Kidney glomerular epithelial cell (primary cell): ENCODE data around the gene RANGRF.

Experiments used
- DNase-seq: peaks from one replicate; lab custom pipeline; 2025; lab: John Stamatoyannopoulos, UW

Gene RANGRF

DNA sequence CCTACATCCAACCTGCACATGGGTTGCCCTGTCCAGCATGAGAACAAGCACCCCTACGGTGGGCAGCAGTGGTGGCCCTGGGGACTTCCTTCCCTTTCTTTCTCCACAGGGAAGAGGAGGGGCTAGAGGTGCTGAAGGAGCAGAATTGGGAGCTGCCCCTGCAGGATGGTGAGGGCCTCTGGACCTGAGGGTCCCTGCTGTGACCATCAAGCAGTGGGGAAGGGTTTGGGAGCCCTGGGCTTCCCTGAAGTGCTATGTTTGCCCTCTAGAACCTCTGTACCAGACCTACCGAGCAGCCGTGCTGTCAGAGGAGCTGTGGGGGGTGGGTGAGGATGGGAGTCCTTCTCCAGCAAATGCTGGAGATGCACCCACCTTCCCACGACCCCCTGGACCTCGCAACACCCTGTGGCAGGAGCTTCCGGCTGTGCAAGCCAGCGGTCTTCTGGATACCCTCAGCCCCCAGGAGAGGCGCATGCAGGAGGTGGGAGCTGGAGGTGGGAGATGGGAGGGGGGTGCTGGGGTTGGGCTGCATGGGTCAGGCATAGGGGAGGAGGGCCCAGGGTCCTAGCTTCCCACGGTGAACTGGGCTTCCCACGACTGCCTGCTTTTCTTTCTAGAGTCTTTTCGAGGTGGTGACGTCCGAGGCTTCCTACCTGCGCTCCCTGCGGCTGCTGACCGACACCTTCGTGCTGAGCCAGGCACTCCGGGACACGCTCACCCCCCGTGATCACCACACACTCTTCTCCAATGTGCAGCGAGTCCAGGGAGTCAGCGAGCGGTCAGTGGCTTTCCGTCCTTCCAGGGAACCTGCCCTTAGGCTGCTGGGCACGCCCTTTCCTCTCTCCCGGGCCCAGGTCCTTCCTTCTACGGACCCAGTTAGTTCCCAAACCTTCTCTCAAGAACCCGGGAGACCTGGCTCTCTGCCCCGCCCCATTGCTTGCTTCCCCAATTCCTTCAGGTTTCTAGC lies 26.6 kb downstream of the RANGRF start:
- no peak for DNase-seq

DNA sequence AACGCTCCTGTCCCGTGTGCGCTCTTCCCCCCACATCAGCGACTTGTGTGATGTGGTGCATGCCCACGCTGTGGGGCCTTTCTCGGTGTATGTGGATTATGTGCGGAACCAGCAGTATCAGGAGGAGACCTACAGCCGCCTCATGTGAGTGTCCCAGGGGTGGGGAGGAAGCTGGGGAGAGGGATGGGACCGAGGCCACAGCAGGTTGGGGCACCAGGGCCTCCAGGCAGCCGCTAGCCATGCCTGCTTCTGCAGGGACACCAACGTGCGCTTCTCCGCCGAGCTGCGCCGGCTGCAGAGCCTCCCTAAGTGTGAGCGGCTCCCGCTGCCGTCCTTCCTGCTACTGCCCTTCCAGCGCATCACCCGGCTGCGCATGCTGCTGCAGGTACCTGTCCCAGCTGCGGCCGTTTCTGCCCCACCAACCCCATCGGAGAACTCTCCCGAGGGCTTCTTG lies 27.3 kb downstream of the RANGRF start:
- DNase-seq = no peak

DNA sequence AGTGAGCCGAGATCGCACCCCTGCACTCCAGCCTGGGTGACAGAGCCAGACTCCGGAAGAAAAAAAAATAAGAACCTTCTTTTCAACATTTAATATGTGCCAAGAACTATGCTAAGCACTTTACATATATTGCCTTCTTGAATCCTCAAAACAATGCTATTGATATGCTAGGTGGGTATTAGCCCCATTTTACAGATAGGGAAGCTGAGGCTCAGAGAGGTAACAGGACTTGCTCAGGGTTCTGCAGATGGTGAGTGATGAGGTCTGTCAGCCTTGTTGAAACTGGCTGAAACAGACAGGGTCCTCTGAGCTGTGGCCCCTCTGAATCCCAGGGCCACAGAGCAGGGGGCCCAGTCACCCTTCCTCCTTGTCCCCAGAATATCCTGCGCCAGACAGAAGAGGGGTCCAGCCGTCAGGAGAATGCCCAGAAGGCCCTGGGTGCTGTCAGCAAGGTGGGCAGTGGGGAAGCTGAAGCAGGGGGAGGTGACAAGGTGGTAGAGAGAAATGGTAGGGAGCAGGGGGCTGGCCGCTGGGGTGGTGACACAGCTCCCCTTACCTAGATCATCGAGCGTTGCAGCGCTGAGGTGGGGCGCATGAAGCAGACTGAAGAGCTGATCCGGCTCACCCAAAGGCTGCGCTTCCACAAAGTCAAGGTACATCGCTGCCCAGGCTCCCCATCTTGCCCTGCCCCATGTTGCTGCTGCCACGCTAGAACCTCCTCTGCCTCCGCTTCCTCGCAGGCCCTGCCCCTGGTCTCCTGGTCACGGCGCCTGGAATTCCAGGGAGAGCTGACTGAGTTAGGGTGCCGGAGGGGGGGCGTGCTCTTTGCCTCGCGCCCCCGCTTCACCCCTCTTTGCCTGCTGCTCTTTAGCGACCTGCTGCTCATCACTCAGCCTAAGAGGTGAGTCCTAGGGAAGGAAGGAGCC lies 29.8 kb downstream of the RANGRF start:
- no peak for DNase-seq

DNA sequence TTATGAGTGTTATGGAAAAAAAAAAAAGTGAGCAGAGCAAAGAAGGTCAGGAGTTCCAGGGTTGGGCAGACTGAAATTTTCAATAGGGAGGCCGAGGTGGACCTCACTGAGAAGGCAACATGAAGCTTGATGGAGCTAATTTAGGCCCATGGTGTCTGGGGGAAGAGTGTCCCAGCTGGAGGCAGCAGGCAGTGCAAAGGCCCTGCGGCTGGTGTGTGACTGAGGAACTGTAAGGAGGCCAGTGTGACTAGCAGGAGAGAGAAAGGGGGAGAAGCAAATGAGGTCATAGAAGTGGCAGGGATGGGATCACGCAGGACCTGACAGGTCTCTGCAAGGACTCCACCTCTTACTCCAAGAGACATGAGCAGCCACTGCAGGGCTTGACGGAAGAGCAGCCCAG lies 31.8 kb downstream of the RANGRF start:
- no peak for DNase-seq

DNA sequence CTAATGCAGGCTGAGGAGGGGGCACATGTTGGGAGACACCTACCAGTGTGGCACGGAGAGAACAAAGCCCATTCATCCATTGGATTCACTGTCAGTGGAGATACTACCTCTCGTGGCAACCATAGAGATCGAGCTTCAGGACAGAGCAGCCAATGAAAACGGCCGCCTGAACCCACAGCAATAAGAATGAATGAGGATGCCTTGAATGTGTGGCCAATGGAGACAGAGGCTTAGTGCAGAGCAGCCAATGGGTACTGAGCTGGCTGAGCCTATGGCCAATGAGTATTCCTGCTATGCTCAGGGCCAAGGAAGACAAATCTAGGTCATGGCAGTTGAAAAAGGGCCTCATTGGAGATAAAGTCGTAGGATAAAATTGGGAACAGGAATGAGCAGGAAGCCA lies 32.5 kb downstream of the RANGRF start:
- no peak for DNase-seq

DNA sequence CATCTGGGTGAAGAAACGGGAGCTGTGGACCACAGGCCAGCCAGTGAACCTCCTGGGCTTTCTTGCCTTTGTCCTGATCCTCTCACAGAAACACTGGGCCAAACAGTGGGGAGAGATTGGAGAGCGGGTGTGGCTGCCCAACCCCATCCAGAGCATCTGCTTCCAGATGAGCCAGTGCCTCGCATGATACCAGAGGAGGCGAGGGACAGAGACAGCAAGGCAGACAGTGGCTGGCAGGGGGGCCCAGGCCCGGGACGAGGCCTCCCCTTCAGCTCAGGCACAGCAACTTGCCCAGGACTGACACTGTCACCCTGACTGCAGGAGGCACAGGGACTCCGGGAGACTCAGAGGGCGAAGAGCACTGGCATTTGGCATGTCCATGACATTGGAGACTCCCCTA lies 33.6 kb downstream of the RANGRF start:
- DNase-seq = no peak

DNA sequence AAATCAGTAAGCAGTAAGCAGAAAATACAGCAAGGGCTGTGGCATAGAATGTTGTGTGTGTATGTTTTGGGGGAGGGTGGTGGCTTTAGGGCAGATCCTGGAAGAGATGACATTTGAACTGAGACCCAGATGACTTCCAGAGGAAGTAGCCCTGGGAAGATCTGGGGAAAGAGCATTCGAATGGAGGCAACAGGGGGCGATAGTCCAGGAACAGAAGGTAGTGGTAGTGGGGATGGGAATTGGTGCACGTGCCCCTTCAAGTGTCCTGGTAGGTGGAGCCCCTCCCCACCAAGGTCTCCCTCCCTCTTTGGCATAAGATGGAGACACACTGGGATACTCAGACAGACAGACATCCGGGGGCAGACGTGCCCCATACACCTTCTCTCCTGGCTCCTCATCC lies 35.7 kb downstream of the RANGRF start:
- DNase-seq = no peak

DNA sequence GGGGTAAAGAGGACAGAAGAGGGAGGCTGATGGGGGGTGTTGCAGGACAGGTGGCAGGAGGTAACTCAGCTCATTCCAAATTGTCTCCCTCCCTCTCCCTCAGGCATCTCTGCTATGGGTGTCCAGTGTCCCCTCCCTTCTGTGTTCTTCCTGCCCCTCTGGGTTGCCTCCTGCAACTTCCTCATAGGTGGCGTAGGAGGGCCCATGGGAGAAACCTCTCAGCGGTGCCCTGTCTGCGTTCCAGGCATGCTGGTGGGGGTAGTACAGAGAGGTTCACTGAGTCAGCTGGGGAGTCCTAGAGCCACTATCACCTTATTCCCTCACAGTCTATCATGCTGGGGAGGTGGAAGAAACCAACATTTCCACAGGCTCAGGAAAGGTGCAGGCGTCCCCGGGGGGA lies 36.5 kb downstream of the RANGRF start:
- DNase-seq = no peak

DNA sequence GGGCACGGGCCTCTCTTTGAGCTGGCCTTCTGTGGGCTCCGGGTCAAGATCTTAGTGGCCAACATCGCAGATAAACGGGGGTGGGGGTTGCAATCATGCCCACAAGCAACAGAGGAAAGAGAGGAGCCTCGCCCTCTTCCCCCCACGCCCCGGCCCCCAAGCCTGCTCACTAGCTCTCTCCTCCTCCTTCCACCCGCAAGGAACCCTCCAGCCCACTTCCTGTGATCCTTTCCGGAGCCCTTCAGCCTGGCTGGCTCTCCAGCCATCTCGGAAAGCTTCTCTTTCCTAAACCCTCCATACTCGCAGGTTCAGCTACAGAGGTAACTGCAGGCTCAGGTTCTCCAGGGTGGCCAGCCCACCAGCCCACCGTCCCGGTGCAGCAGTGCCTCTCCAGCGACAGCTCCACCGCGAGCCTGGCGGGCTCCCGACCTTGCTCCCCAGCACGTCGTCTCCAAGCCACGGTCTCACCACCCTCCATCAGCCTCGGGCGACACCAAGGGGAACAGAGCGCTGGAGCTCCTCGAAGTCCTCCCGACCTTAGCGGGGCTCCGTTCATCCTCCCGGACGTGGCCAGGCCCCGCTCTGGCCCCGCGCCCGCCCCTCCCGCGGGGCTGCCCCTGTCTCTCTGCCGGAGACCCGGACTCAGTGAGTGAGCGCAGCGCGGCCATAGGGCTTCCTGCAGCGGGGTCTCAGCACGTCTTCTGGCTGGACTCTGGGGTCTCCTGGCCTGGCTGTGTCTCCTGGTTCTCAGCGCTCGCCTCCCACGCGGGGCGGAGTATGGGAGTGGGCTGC lies 38.2 kb downstream of the RANGRF start:
- no peak for DNase-seq

DNA sequence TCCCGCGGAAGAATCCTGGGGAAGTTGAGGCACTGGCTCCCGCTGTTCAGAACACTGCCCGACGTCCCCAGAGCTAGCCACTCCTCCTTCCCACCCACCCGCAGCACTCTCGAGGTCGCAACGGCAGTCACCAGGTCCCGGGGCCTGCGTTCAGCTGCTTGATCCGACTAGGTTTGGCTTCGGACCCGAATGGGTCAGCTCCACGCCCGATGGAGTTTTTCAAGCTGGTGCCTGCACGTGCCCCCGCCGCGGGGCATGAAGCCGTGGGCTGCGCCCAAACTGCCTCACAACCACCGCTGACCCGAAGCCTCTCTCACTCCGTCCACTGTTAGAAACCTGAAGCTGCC lies 38.8 kb downstream of the RANGRF start:
- DNase-seq = no peak

DNA sequence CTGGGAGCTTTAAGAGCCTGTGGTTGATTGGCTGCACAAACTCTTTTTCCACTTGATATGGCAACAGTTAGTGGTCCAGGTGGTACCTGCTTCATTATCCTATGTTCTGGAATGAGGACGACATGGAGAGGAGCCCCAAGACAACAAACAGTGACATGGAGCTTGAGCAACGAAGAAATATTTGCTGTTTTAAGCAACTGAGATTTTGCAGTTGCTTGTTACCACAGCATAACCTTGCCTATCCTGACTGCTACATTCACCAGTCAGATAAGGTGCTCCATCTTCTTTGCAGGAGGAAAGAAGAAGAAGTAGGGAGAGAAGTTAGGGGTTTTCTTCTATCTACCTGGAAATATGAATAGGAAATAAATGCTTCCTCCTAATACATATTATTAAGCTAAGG lies 43.7 kb downstream of the RANGRF start:
- no peak for DNase-seq

DNA sequence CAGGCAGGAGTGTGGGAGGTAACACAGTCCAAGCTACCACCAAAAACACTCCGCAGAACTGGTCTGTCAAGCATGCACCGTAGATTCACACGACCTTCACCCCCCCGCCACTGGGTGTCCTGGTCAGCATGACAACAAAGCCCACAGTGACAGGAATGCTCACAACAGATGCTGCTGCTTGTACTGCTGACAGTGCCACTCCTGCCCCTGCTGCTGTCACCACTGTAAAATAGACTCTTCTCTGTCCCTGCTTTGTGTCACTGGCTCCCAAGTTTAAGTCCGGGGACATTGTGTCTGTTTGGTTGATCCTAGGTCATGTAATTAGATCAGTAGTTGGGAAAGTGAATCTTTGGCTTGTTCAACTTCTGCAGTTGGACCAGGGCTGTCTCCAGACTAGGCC lies 44.2 kb downstream of the RANGRF start:
- DNase-seq = no peak

DNA sequence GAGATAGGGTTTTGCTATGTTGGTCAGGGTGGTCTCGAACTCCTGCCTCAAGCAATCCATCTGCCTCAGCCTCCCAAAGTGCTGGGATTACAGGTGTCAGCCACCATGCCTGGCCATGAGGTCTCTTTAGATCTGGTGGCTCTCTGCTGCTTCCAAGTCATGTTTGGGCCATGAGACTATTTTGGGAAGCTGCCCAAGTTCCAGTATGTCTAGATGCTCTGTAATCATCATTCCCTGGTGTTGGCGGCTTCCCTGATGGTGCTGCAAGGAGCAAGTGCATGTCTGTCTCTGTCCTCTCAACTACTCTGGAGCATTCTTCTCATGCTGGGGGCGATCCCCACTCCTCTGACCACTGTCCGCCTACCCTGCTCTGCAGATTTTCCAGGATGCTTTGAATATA lies 44.8 kb downstream of the RANGRF start:
- DNase-seq = no peak

DNA sequence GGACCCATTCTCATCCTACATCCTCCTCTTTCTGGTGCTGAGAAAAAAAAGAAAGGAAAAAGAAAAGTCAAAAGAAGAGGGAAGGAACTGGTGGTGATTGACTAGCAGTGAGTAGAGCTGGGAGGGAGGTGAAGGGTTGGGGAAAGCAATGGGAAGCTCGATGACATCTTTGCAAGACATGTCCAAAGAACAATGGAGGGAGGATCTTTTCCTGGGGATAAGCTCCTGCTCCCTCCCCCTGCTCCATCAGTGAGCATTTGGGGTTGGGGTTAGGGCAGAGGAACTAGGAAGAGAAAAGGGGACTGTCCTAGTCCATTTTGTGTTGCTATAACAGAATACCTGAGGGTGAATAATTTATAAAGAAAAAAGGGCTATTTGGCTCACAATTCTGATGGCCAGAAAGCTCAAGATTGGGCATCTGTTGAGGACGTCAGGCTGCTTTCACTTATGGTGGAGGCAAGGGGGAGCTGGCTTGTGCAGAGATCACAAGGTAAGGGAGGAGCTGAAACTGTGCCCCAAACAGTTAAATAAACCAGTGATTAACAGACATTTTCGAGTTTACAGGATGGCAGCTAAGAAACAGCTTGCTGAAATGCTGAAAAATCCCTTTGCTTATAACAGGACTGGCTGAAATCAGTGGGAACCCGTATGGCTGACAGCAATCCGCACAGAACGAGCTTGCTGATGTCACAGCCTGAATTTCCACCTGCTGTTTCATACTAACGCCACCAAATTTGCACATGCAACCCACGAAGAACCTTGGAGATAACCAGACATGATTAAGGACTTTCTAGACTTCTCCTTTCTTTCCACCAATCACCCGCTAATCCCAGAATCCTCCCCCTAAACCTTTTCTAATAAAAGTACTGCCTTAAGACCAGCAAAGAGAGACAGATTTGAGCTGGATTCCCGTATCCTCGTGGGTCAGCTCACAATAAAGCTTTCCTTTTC lies 49.6 kb downstream of the RANGRF start:
- no peak for DNase-seq

DNA sequence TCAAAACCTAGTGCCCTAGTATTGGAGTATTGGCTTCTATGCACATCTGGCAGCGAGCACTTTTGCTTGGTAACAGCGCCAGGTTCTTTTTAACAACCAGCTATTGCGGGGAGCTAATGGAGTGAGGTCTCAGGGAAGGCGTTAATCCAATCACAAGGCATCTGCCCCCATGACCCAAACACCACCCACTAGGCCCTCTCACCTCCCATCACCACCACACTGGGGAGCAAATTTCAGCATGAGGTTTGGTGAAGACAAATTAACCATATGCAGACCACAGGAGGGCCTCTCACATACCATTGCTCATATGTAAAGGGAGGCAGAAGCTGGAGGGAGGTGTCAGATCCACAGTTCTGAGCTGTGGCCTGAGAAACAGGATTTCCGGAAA lies 50.3 kb downstream of the RANGRF start:
- DNase-seq = no peak

DNA sequence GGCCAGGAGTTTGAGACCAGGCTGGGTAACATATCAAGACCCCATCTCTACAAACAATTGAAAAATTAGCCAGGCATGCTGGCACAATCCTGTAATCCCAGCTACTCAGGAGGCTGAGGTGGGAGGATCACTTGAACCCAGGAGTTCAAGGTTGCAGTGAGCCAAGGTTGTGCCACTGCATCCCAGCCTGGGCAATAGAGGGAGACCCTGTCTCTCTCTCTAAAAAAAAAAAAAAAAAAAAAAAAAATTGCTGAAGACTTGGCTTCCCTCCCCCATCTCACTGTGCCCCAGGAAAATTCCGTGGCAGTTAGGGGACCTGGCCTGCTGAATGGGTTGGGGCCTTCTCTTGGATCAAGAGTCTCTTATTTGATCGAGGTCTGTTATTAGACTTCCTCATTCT lies 51.1 kb downstream of the RANGRF start, which contains the start of gene ODF4:
Gene ODF4 (plus strand): TSS at position 301 of the 400 bp plus-strand sequence. CDS start 212 bp downstream, outside the sequence.
- DNase-seq = no peak
